Keratinocyte (primary cell): ENCODE data around the gene VIPR2. TPM values are rescaled to one million over a fixed set of nuclear protein-coding genes. Genes with fewer than 3 reads are reported as not detected.

Source experiments
- DNase-seq: peaks from one replicate; pipeline ENCODE4 v3.0.0-alpha.2; 2011; ENCODE audit warnings: low read depth, missing footprints, low spot score
- FAIRE-seq: peaks from 2 replicates; lab custom pipeline; 2011; peaks lifted over from hg19 to GRCh38; lab: Jason Lieb, UNC
- H2AFZ ChIP-seq: 2 replicates; pipeline ENCODE4 v1.6.0; 2012; ENCODE audit warnings: low read length, control low read depth, inconsistent platforms; ENCODE audit not compliant: control insufficient read depth
- H3K27ac ChIP-seq: 2 replicates; pipeline ENCODE4 v1.5.1; 2011; ENCODE audit warnings: low read length; ENCODE audit not compliant: control insufficient read depth, insufficient read depth
- H3K27me3 ChIP-seq: 3 replicates; pipeline ENCODE4 v1.6.0; 2011; ENCODE audit warnings: low read length; ENCODE audit not compliant: control insufficient read depth, insufficient read depth; ENCODE audit errors: extremely low read depth
- H3K36me3 ChIP-seq, 2 experiments: 2 replicates in 1 of 2; 3 replicates in 1 of 2; pipeline ENCODE4 v1.5.1; 2011; ENCODE audit warnings: low read length in 2 of 2, mild to moderate bottlenecking in 1 of 2; ENCODE audit not compliant: control insufficient read depth in 2 of 2, insufficient read depth in 2 of 2; ENCODE audit errors: extremely low read depth in 1 of 2
- H3K4me1 ChIP-seq: 3 replicates; pipeline ENCODE4 v1.5.1; 2011; ENCODE audit warnings: low read length; ENCODE audit not compliant: control insufficient read depth, insufficient read depth; ENCODE audit errors: extremely low read depth
- H3K4me2 ChIP-seq: 3 replicates; pipeline ENCODE4 v1.6.0; 2011; ENCODE audit warnings: low read depth, low read length; ENCODE audit not compliant: control insufficient read depth, insufficient read depth; ENCODE audit errors: extremely low read depth
- H3K4me3 ChIP-seq, 3 experiments: fragments of 200-600 bp in 1 of 3; sonication (generic) in 1 of 3; 2 replicates in 2 of 3; 3 replicates in 1 of 3; pipeline ENCODE4 v1.5.1; 2011 to 2016; ENCODE audit warnings: low read length in 3 of 3, mild to moderate bottlenecking in 3 of 3, control low read depth in 2 of 3, inconsistent platforms in 1 of 3, low read depth in 1 of 3, mixed read lengths in 1 of 3, mixed run types in 1 of 3, moderate library complexity in 1 of 3; ENCODE audit not compliant: control insufficient read depth in 2 of 3, insufficient read depth in 2 of 3; ENCODE audit errors: extremely low read depth in 1 of 3
- H3K79me2 ChIP-seq: 2 replicates; pipeline ENCODE4 v1.6.0; 2012; ENCODE audit warnings: low read length; ENCODE audit not compliant: control insufficient read depth, insufficient read depth
- H3K9ac ChIP-seq: 3 replicates; pipeline ENCODE4 v1.6.0; 2011; ENCODE audit warnings: low read length; ENCODE audit not compliant: control insufficient read depth, insufficient read depth; ENCODE audit errors: extremely low read depth
- H3K9me1 ChIP-seq: 3 replicates; pipeline ENCODE4 v1.6.0; 2011; ENCODE audit warnings: low read length; ENCODE audit not compliant: control insufficient read depth, insufficient read depth; ENCODE audit errors: extremely low read depth
- H3K9me3 ChIP-seq: 2 replicates; pipeline ENCODE4 v1.5.1; 2012; ENCODE audit warnings: low read depth, low read length; ENCODE audit not compliant: control insufficient read depth
- H4K20me1 ChIP-seq: 3 replicates; pipeline ENCODE4 v1.6.0; 2011; ENCODE audit warnings: low read length; ENCODE audit not compliant: control insufficient read depth, insufficient read depth; ENCODE audit errors: extremely low read depth
- CTCF ChIP-seq, 3 experiments: IDR thresholded peaks in 1 of 3; conservative IDR thresholded peaks in 1 of 3; optimal IDR thresholded peaks in 1 of 3; 2 replicates in 2 of 3; 3 replicates in 1 of 3; pipeline versions ENCODE3 to v1.5.1; 2011; ENCODE audit warnings: low read length in 3 of 3, mild to moderate bottlenecking in 3 of 3, moderate library complexity in 2 of 3, control low read depth in 1 of 3, inconsistent platforms in 1 of 3; ENCODE audit not compliant: insufficient read depth in 2 of 3; ENCODE audit errors: extremely low read depth in 1 of 3
- EZH2 ChIP-seq: IDR thresholded peaks from one replicate; pipeline ENCODE4 v1.6.1; 2012; ENCODE audit warnings: inconsistent platforms, mild to moderate bottlenecking, low read length, moderate library complexity
- dilution Hi-C: fragments of 300-500 bp; cut with MboI; formaldehyde crosslinking; loops from one replicate; pipeline ENCODE4 v1.7.0; 2020; ENCODE audit warnings: low sequenced_read_pairs; ENCODE audit not compliant: extremely low pct_ligation_motif_present
- polyA plus RNA-seq, 5 experiments: library from polyadenylated mRNA; depleted of rRNA in 3 of 5; stranded (reverse) in 3 of 5; stranded (forward) in 1 of 5; unstranded in 1 of 5; fragments of >200 nt; gene quantifications; 1 replicate in 1 of 5; 2 replicates in 3 of 5; 3 replicates in 1 of 5; pipeline versions ENCODE4 v1.2.1 to v1.2.3, GENCODE V29; 2011 to 2012; ENCODE audit warnings: missing spikeins in 2 of 5, low read depth in 1 of 5, low replicate concordance in 1 of 5

VIPR2 gene
- polyA plus RNA-seq, 1 donor (not counting 4 experiments of a cell fraction or from before 2014, with no cell fraction given), result not detected

DNA sequence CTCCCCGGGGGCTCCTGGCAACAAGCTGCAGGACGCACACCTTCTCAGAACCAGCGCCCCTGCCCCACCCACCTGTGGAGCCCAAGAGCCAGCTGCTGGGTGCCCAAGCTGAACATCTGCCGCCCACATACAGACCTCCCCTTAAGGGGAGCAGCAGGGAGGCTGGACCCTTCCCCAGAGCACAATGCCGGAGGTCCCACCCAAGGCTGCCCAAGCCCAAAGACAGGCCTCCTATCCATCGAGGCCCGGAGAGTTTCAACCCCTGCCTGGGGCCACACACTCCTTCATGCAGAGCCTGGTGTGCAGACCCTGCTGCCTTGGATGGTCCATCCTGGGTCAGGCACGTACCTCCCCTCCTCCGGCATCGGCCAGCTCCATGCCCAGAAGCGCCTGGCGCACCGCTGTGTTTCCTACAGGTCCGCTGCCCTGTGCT lies 48.7 kb downstream of the VIPR2 start:
- H3K4me3 ChIP-seq, result no peak overlapping the region
- H3K27ac ChIP-seq, result no peak overlapping the region
- DNase-seq (no peak), FAIRE-seq (no peak)
- H3K9me3 ChIP-seq, result peaks cover 13% of the 10 kb centered on the region
- no peaks in the 10 kb centered on the region for H4K20me1 ChIP-seq
- no peak overlapping the region for H3K9ac ChIP-seq
- H2AFZ ChIP-seq, result no peak overlapping the region
- H3K9me1 ChIP-seq, result no peaks in the 10 kb centered on the region
- no peak overlapping the region for H3K4me2 ChIP-seq
- H3K79me2 ChIP-seq, result no peaks in the 10 kb centered on the region
- dilution Hi-C loops, result no loop called here
- H3K36me3 ChIP-seq, result no peaks in the 10 kb centered on the region
- no peaks in the 10 kb centered on the region for H3K4me1 ChIP-seq
- H3K27me3 ChIP-seq, result no peaks in the 10 kb centered on the region
- TF ChIP-seq CTCF (optimal IDR thresholded peaks at IDR 0.05 in 1 of 3, IDR thresholded peaks at IDR 0.05 in 1 of 3, conservative IDR thresholded peaks at IDR 0.05 in 1 of 3; ENCODE audit: extremely low read depth in 1 of 3, insufficient read depth in 2 of 3, low read length in 3 of 3) (no peak), EZH2 (no peak)

GRCh38 chr7:159094919-159095915 lies 49.5 kb downstream of the VIPR2 start:
- Histone ChIP-seq H4K20me1 (no peaks in the 10 kb centered on the region), H3K36me3 (no peaks in the 10 kb centered on the region), H3K27ac (no peak overlapping the region), H3K4me2 (no peak overlapping the region), H3K4me1 (no peaks in the 10 kb centered on the region), H3K79me2 (no peaks in the 10 kb centered on the region), H3K9me1 (no peaks in the 10 kb centered on the region), H3K9ac (no peak overlapping the region), H3K27me3 (no peaks in the 10 kb centered on the region), H2AFZ (no peak overlapping the region), H3K4me3 (no peak overlapping the region), H3K9me3 (peaks cover 11% of the 10 kb centered on the region)
- FAIRE-seq (no peak), DNase-seq (no peak)
- dilution Hi-C loops, result no loop called here
- TF ChIP-seq CTCF (optimal IDR thresholded peaks at IDR 0.05 in 1 of 3, IDR thresholded peaks at IDR 0.05 in 1 of 3, conservative IDR thresholded peaks at IDR 0.05 in 1 of 3; ENCODE audit: extremely low read depth in 1 of 3, insufficient read depth in 2 of 3, low read length in 3 of 3), result no peak
- TF ChIP-seq EZH2, result no peak
